NT2/D1 (cell line): Measurements from ENCODE around the gene AMPD2.

Experiments used
- YY1 ChIP-seq: IDR thresholded peaks from 2 replicates; pipeline ENCODE4 v1.6.1; 2011; ENCODE audit not compliant: insufficient read length, insufficient read depth
- ZNF274 ChIP-seq: IDR thresholded peaks from 2 replicates; pipeline ENCODE4 v1.6.1; 2011; ENCODE audit warnings: mild to moderate bottlenecking, low read depth, low read length

DNA sequence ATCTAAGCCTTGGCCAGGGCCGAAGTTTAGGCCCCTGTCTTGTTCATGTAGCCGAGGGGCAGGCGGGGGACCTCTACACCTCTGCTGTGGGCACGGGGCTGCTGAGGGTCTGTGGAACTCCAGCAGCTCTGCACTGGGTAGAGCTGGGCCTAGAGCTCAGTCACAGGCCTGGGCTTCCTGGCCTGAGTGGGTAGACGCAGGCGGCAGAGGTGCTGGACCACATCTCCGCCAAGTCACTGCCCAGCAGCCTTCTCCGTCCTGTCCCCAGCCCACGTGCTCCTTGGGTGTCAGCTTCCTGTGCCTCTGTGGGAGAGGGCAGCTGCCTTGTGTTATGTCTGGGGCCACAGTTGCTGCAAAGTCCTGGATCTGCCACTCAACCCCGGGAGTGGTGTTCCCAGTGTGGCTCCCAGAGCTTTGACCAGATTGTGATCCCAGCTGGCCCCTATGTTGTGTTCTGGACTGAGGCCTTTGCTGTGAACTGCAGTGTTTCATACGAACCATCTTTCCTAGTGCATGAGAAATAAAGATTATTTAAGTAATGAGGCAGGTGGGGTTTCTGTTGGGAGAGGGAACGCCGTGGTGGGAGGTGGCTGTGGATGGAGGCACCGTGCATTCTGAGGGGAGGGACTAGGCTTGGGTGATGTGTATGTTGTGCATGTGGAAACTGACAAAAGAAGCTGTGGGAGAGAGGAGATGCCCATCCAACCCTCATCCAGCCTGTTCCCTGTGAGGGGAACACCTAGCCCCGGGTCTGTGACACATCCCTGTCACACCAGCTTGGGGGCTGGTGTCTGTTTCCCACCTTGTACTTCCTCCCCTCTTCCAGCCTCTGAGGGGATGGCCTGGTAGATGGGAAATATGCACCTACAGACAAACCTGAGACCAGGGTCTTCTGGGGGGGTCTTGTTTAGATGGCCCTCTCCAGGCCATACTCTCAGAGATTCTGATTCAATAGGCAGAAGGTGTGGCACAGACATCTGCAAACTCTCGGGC, 12.2 kb downstream of the AMPD2 start:
- TF ChIP-seq ZNF274 (no peak), YY1 (no peak)
